GM12878 (cell line): ENCODE data around the gene TMEM94. TPM values are rescaled to one million over a fixed set of nuclear protein-coding genes. Genes with fewer than 3 reads are reported as not detected.

ENCODE experiments used
- ATAC-seq: fragments of 200-7000 bp; cut with Tn5 transposase; 3 replicates; pipeline ENCODE4 v1.9.1; 2020; ENCODE audit warnings: mild to moderate bottlenecking, moderate library complexity
- BruUV-seq: library from RNA; stranded (reverse); fragments of 400-500 nt; replicated peaks from 2 replicates; lab custom pipeline; 2021; lab: Mats Ljungman, UMichigan
- CTCF ChIA-PET: fragments of 300-600 bp; sonication (Branson Sonifier 250); formaldehyde crosslinking; extraction: SDS; loops from one replicate; lab custom pipeline; 2021; ENCODE audit warnings: inconsistent platforms; lab: Yijun Ruan, JAX
- POLR2A ChIA-PET: fragments of 350-600 bp; formaldehyde crosslinking; extraction: SDS; loops from one replicate; lab custom pipeline; 2021; ENCODE audit warnings: inconsistent platforms; lab: Charles Lee
- RAD21 ChIA-PET: fragments of 300-600 bp; sonication (Branson Sonifier 250); formaldehyde crosslinking; loops from one replicate; lab custom pipeline; 2023; ENCODE audit warnings: antibody characterized with exemption; ENCODE audit not compliant: unreplicated experiment; lab: Charles Lee
- SMC1A ChIA-PET: fragments of 300-600 bp; sonication (Branson Sonifier 250); formaldehyde crosslinking; loops from one replicate; lab custom pipeline; 2023; ENCODE audit not compliant: unreplicated experiment, uncharacterized antibody; lab: Charles Lee
- DNase-seq: peaks from one replicate; pipeline ENCODE4 v3.0.0-alpha.2; 2011; ENCODE audit warnings: low read depth, low spot score
- FAIRE-seq: peaks from 3 replicates; lab custom pipeline; 2011; peaks lifted over from hg19 to GRCh38; lab: Jason Lieb, UNC
- H2AFZ ChIP-seq: 2 replicates; pipeline ENCODE4 v1.6.0; 2011; ENCODE audit warnings: low read depth, low read length, control low read depth; ENCODE audit not compliant: control insufficient read depth
- H3K27ac ChIP-seq: 2 replicates; pipeline ENCODE4 v1.5.1; 2011; ENCODE audit warnings: control low read depth; ENCODE audit not compliant: control insufficient read depth, insufficient read depth
- H3K27me3 ChIP-seq, 2 experiments: replicated peaks in 1 of 2; 2 replicates each; pipeline versions ENCODE4 v1.6.0 to v1.6.1; 2011; ENCODE audit warnings: low read length in 1 of 2; ENCODE audit not compliant: control insufficient read depth in 2 of 2, insufficient read depth in 2 of 2
- H3K36me3 ChIP-seq, 2 experiments: 2 replicates each; pipeline ENCODE4 v1.5.1; 2011; ENCODE audit warnings: low read length in 1 of 2; ENCODE audit not compliant: control insufficient read depth in 2 of 2, insufficient read depth in 2 of 2
- H3K4me1 ChIP-seq: 2 replicates; pipeline ENCODE4 v1.6.1; 2011; ENCODE audit warnings: mild to moderate bottlenecking, low read length, moderate library complexity, mixed read lengths; ENCODE audit not compliant: control insufficient read depth, insufficient read depth
- H3K4me2 ChIP-seq: 2 replicates; pipeline ENCODE4 v1.6.0; 2011; ENCODE audit warnings: control low read depth; ENCODE audit not compliant: control insufficient read depth, insufficient read depth
- H3K4me3 ChIP-seq: fragments of 200-600 bp; sonication (generic); 2 replicates; pipeline ENCODE4 v1.5.1; 2016
- H3K79me2 ChIP-seq: 2 replicates; pipeline ENCODE4 v1.6.0; 2011; ENCODE audit warnings: low read length; ENCODE audit not compliant: control insufficient read depth, insufficient read depth
- H3K9ac ChIP-seq: 2 replicates; pipeline ENCODE4 v1.8.0; 2011; ENCODE audit warnings: low read length, control low read depth, mixed read lengths; ENCODE audit not compliant: control insufficient read depth, insufficient read depth
- H3K9me3 ChIP-seq: replicated peaks from 3 replicates; pipeline ENCODE4 v1.5.1; 2011; ENCODE audit warnings: mild to moderate bottlenecking, low read length; ENCODE audit not compliant: control insufficient read depth, insufficient read depth
- H4K20me1 ChIP-seq: 2 replicates; pipeline ENCODE4 v1.6.0; 2011; ENCODE audit not compliant: control insufficient read depth, insufficient read depth
- BACH1 ChIP-seq: fragments of 450-650 bp; IDR thresholded peaks from 2 replicates; pipeline ENCODE4 v1.6.1; 2017; ENCODE audit warnings: mild to moderate bottlenecking, borderline replicate concordance
- ESRRA ChIP-seq: IDR thresholded peaks from 2 replicates; pipeline ENCODE4 v1.6.1; 2012; ENCODE audit warnings: mild to moderate bottlenecking, low read length, improper control_type of control experiment
- NRF1 ChIP-seq: conservative IDR thresholded peaks from 2 replicates; pipeline ENCODE4 v1.6.1; 2011; ENCODE audit warnings: mild to moderate bottlenecking, low read depth, low read length, improper control_type of control experiment
- POU2F2 ChIP-seq: IDR thresholded peaks from 3 replicates; pipeline ENCODE4 v1.6.1; 2011; ENCODE audit warnings: low read depth, mild to moderate bottlenecking, low read length, borderline replicate concordance
- RB1 ChIP-seq: fragments of 450-650 bp; formaldehyde crosslinking; IDR thresholded peaks from 2 replicates; pipeline ENCODE4 v1.6.1; 2017; ENCODE audit warnings: mild to moderate bottlenecking, borderline replicate concordance
- TCF12 ChIP-seq: IDR thresholded peaks from 2 replicates; pipeline ENCODE4 v1.6.1; 2011; ENCODE audit warnings: low read depth, mild to moderate bottlenecking, low read length
- WGBS: methylation state at CpG from one replicate; pipeline ENCODE4 v1.1.6; 2016; ENCODE audit warnings: low lambda C conversion rate; ENCODE audit not compliant: insufficient replicate concordance, insufficient coverage; ENCODE audit errors: missing lambda C conversion rate; 5-methylcytosine and 5-hydroxymethylcytosine counted together
- in situ Hi-C: fragments of 300-500 bp; cut with MboI; formaldehyde crosslinking; loops from 9 replicates; pipeline ENCODE4 v1.14.3; 2018; ENCODE audit warnings: mixed read lengths
- intact Hi-C: fragments of 100-400 bp; cut with micrococcal nuclease; formaldehyde crosslinking; loops from one replicate; pipeline ENCODE4 v1.14.2; 2022; ENCODE audit not compliant: unreplicated experiment
- polyA plus RNA-seq, 11 experiments: library from polyadenylated mRNA; depleted of rRNA in 4 of 11; unstranded in 6 of 11; stranded (reverse) in 5 of 11; fragments of >200 nt; fragmentation: Nextera tagmentation in 4 of 11; fragmentation: Illumina TruSeq in 1 of 11; extraction: Ambion mirVana in 4 of 11; extraction: Trizol in 1 of 11; gene quantifications; 1 replicate in 1 of 11; 2 replicates in 10 of 11; pipeline versions ENCODE4 v1.2.1 to v1.2.3, GENCODE V29; 2011 to 2016; ENCODE audit warnings: inconsistent platforms in 2 of 11, missing spikeins in 2 of 11, low read depth in 1 of 11
- total RNA-seq, 4 experiments: library from RNA; depleted of rRNA in 3 of 4; stranded (reverse); fragments of >200 nt in 3 of 4; fragmentation: Illumina TruSeq in 1 of 4; extraction: Trizol in 1 of 4; gene quantifications; 2 replicates each; pipeline versions ENCODE4 v1.2.1 to v1.2.3, GENCODE V29; 2013 to 2021
- TF ChIP-seq, protein P1 (sequence below): fragments of 450-650 bp; IDR thresholded peaks from 2 replicates; pipeline ENCODE4 v1.6.1; 2016; ENCODE audit warnings: mild to moderate bottlenecking
- TF ChIP-seq, protein P2 (sequence below): fragments of 450-650 bp; IDR thresholded peaks from 2 replicates; pipeline ENCODE4 v1.6.1; 2017; ENCODE audit warnings: mild to moderate bottlenecking, moderate library complexity

The TMEM94 gene
- total and polyA plus RNA-seq, 10 of the 15 experiments (the other 5 are each of a cell fraction or from before 2014, with no cell fraction given), result 0.31 to 70.7 (median 24.4) TPM

DNA sequence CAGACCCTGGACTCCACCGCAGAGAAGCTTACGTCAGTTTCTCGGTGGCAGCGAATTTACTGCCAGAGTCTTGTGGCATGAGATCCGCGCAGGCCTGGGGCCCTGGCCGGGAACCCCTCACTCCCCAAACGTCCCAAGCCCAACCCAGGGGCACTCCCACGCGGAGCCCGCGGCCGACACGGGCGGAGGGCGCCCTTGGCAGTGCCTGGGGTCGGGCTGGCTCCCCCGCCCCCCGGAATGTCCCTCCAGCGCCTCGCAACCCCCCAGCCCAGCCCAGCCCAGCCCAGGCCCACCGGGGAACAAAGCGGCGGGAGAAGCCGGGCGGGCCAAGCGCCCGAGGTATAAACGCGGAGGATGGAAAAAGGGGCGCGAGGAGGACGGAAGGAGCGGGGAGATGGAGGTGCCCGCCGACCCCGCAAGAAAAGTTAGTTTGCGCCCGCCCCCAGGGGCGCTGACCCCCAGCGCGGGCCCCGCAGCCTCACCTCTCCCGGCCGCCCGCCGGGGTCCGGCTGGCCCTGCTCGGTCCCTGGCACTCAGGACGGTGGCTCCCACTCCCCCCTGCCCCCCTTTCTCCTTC lies 58.6 kb downstream of the TMEM94 start:
- H3K9ac ChIP-seq, result peak overlapping the region; percentile 44; the same call in 1 of the 2 replicates
- no peaks in the 10 kb centered on the region for H3K27me3 ChIP-seq
- TF ChIP-seq RB1 (no peak), BACH1 (peak; percentile 15; the same call in 1 of the 2 replicates)
- FAIRE-seq, result no peak
- in situ Hi-C loops, result no loop called here
- peak; percentile 2 for ATAC-seq
- no peaks in the 10 kb centered on the region; a peak in 1 of 4 replicates for H3K36me3 ChIP-seq
- peak overlapping the region; percentile 100 for H3K4me2 ChIP-seq
- 12% methylated on average over 11 of the region's 50 CpGs for WGBS
- no peak for DNase-seq
- SMC1A ChIA-PET, result no interaction called here
- H3K4me1 ChIP-seq, result peaks cover 20% of the 10 kb centered on the region
- intact Hi-C loops, result loop anchor here (1.0 to 10.0 kb wide), 2 partner anchors 89 to 250 kb away; partner anchors contain the start of genes GGA3 and MRPS7
- RAD21 ChIA-PET, result no interaction called here
- no peaks in the 10 kb centered on the region for H4K20me1 ChIP-seq
- H2AFZ ChIP-seq, result no peak overlapping the region; the same call in 1 of the 2 replicates
- H3K4me3 ChIP-seq, result peak overlapping the region; percentile 90; the same call in 1 of the 2 replicates
- H3K79me2 ChIP-seq, result peaks cover 14% of the 10 kb centered on the region
- no TSS peak for BruUV-seq
- no peaks in the 10 kb centered on the region for H3K9me3 ChIP-seq
- POLR2A ChIA-PET, result no interaction called here
- CTCF ChIA-PET, result interaction anchor here (0.6 kb wide), 1 partner anchor 79 kb away, joined by 3 read pairs; no protein-coding TSS in a partner anchor
- no peak overlapping the region for H3K27ac ChIP-seq

DNA sequence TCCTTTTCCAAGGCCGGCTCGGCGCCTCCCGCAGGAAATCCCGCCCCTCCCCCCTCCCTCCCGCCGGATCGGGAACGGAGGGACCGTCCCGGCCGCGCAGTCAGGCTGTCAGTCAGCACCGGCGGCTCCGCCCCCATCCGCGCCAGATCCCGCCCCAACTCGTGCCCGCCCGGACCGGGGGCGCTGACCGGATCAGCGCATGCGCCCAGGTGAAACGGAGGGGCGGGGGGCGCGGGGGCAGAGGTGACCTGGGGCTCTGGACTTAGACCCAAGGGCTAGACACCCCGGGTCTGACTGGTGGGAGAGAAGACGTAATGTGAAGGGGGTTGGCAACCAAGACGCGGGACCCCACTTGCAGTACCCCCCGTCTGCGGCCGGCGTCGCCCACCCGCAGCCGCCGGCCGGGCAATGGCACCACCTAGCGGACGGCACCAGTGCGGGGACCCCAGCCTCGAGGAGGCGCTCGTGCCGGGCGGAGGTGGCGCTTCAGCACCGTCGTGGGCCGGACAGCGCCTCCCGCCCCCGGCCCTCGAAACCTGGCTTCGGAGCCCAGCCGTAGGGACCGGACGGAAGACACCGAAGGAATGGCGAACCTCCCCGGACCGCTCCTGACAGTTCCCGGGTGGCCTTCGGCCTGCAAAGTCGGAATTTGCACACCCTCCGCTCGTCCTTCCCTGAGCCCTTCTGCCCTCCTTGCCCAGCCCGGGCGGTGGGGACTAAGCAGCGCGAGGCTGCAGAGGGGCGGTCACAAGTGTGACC lies 59.2 kb downstream of the TMEM94 start, which contains the start of gene CASKIN2:
Gene CASKIN2 (minus strand): TSS at position 42 of the 759 bp plus-strand sequence. CDS start 1,733 bp downstream, outside the sequence.
- in situ Hi-C loops (no loop called here), intact Hi-C loops (loop anchor here (1.0 to 10.0 kb wide), 3 partner anchors 73 to 251 kb away; partner anchors contain the start of genes GGA3 and MRPS7)
- peak; percentile 71 for ATAC-seq
- DNase-seq, result peak; percentile 30
- H3K36me3 ChIP-seq, result no peaks in the 10 kb centered on the region; a peak in 1 of 4 replicates
- H3K4me2 ChIP-seq, result peak within 1 kb of the TSS; percentile 100
- CTCF ChIA-PET, result interaction anchor here (0.6 to 2.1 kb wide), 17 partner anchors 8 to 245 kb away, joined by 3 to 21 read pairs (median 5); partner anchors contain the start of genes LLGL2, MIF4GD, MYO15B and SLC25A19
- H3K4me3 ChIP-seq, result peak within 1 kb of the TSS; percentile 90
- H3K79me2 ChIP-seq, result peaks cover 14% of the 10 kb centered on the region
- peak within 1 kb of the TSS; percentile 10; the same call in 1 of the 2 replicates for H3K27ac ChIP-seq
- BruUV-seq, result no TSS peak
- POLR2A ChIA-PET, result interaction anchor here (0.6 to 1.4 kb wide), 7 partner anchors 10 to 453 kb away, joined by 3 to 4 read pairs (median 3); partner anchors contain the start of genes LLGL2 and WBP2
- H4K20me1 ChIP-seq, result no peaks in the 10 kb centered on the region
- SMC1A ChIA-PET, result interaction anchor here (1.0 to 1.8 kb wide), 8 partner anchors 9 to 219 kb away, joined by 3 to 8 read pairs (median 4); partner anchors contain the start of genes LLGL2 and TMEM94
- H2AFZ ChIP-seq, result peak within 1 kb of the TSS; percentile 94
- WGBS, result 2% methylated on average over 57 of the region's 78 CpGs
- no peaks in the 10 kb centered on the region for H3K9me3 ChIP-seq
- H3K9ac ChIP-seq, result peak within 1 kb of the TSS; percentile 44; the same call in 1 of the 2 replicates
- RAD21 ChIA-PET, result interaction anchor here (0.7 to 1.8 kb wide), 16 partner anchors 10 to 245 kb away, joined by 3 to 14 read pairs (median 4); partner anchors contain the start of genes GRB2, LLGL2, MIF4GD and SMIM5
- H3K27me3 ChIP-seq, result no peaks in the 10 kb centered on the region
- peak; percentile 61 for FAIRE-seq
- H3K4me1 ChIP-seq, result peaks cover 20% of the 10 kb centered on the region
- no peak for TF ChIP-seq ESRRA
- 0 out of 2 replicates have a peak, but pooled peaks have one; percentile 20 for TF ChIP-seq TCF12
- TF ChIP-seq, protein P1, sequence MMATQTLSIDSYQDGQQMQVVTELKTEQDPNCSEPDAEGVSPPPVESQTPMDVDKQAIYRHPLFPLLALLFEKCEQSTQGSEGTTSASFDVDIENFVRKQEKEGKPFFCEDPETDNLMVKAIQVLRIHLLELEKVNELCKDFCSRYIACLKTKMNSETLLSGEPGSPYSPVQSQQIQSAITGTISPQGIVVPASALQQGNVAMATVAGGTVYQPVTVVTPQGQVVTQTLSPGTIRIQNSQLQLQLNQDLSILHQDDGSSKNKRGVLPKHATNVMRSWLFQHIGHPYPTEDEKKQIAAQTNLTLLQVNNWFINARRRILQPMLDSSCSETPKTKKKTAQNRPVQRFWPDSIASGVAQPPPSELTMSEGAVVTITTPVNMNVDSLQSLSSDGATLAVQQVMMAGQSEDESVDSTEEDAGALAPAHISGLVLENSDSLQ, result peak; percentile 96
- TF ChIP-seq POU2F2, result peak; percentile 37; the same call in 1 of the 3 replicates
- TF ChIP-seq NRF1, result peak; percentile 22; the same call in 1 of the 2 replicates
- TF ChIP-seq, protein P2, sequence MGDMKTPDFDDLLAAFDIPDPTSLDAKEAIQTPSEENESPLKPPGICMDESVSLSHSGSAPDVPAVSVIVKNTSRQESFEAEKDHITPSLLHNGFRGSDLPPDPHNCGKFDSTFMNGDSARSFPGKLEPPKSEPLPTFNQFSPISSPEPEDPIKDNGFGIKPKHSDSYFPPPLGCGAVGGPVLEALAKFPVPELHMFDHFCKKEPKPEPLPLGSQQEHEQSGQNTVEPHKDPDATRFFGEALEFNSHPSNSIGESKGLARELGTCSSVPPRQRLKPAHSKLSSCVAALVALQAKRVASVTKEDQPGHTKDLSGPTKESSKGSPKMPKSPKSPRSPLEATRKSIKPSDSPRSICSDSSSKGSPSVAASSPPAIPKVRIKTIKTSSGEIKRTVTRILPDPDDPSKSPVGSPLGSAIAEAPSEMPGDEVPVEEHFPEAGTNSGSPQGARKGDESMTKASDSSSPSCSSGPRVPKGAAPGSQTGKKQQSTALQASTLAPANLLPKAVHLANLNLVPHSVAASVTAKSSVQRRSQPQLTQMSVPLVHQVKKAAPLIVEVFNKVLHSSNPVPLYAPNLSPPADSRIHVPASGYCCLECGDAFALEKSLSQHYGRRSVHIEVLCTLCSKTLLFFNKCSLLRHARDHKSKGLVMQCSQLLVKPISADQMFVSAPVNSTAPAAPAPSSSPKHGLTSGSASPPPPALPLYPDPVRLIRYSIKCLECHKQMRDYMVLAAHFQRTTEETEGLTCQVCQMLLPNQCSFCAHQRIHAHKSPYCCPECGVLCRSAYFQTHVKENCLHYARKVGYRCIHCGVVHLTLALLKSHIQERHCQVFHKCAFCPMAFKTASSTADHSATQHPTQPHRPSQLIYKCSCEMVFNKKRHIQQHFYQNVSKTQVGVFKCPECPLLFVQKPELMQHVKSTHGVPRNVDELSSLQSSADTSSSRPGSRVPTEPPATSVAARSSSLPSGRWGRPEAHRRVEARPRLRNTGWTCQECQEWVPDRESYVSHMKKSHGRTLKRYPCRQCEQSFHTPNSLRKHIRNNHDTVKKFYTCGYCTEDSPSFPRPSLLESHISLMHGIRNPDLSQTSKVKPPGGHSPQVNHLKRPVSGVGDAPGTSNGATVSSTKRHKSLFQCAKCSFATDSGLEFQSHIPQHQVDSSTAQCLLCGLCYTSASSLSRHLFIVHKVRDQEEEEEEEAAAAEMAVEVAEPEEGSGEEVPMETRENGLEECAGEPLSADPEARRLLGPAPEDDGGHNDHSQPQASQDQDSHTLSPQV, result peak; percentile 91
